Keratinocyte (primary cell): ENCODE measurements around the gene DELE1. TPM values are rescaled to one million over a fixed set of nuclear protein-coding genes. Genes with fewer than 3 reads are reported as not detected.

Experiments used
- DNase-seq: peaks from one replicate; pipeline ENCODE4 v3.0.0-alpha.2; 2011; ENCODE audit warnings: low read depth, missing footprints, low spot score
- FAIRE-seq: peaks from 2 replicates; lab custom pipeline; 2011; peaks lifted over from hg19 to GRCh38; lab: Jason Lieb, UNC
- H2AFZ ChIP-seq: 2 replicates; pipeline ENCODE4 v1.6.0; 2012; ENCODE audit warnings: low read length, control low read depth, inconsistent platforms; ENCODE audit not compliant: control insufficient read depth
- H3K27ac ChIP-seq: 2 replicates; pipeline ENCODE4 v1.5.1; 2011; ENCODE audit warnings: low read length; ENCODE audit not compliant: control insufficient read depth, insufficient read depth
- H3K27me3 ChIP-seq: 3 replicates; pipeline ENCODE4 v1.6.0; 2011; ENCODE audit warnings: low read length; ENCODE audit not compliant: control insufficient read depth, insufficient read depth; ENCODE audit errors: extremely low read depth
- H3K36me3 ChIP-seq, 2 experiments: 2 replicates in 1 of 2; 3 replicates in 1 of 2; pipeline ENCODE4 v1.5.1; 2011; ENCODE audit warnings: low read length in 2 of 2, mild to moderate bottlenecking in 1 of 2; ENCODE audit not compliant: control insufficient read depth in 2 of 2, insufficient read depth in 2 of 2; ENCODE audit errors: extremely low read depth in 1 of 2
- H3K4me1 ChIP-seq: 3 replicates; pipeline ENCODE4 v1.5.1; 2011; ENCODE audit warnings: low read length; ENCODE audit not compliant: control insufficient read depth, insufficient read depth; ENCODE audit errors: extremely low read depth
- H3K4me2 ChIP-seq: 3 replicates; pipeline ENCODE4 v1.6.0; 2011; ENCODE audit warnings: low read depth, low read length; ENCODE audit not compliant: control insufficient read depth, insufficient read depth; ENCODE audit errors: extremely low read depth
- H3K4me3 ChIP-seq, 3 experiments: fragments of 200-600 bp in 1 of 3; sonication (generic) in 1 of 3; 2 replicates in 2 of 3; 3 replicates in 1 of 3; pipeline ENCODE4 v1.5.1; 2011 to 2016; ENCODE audit warnings: low read length in 3 of 3, mild to moderate bottlenecking in 3 of 3, control low read depth in 2 of 3, inconsistent platforms in 1 of 3, low read depth in 1 of 3, mixed read lengths in 1 of 3, mixed run types in 1 of 3, moderate library complexity in 1 of 3; ENCODE audit not compliant: control insufficient read depth in 2 of 3, insufficient read depth in 2 of 3; ENCODE audit errors: extremely low read depth in 1 of 3
- H3K79me2 ChIP-seq: 2 replicates; pipeline ENCODE4 v1.6.0; 2012; ENCODE audit warnings: low read length; ENCODE audit not compliant: control insufficient read depth, insufficient read depth
- H3K9ac ChIP-seq: 3 replicates; pipeline ENCODE4 v1.6.0; 2011; ENCODE audit warnings: low read length; ENCODE audit not compliant: control insufficient read depth, insufficient read depth; ENCODE audit errors: extremely low read depth
- H3K9me1 ChIP-seq: 3 replicates; pipeline ENCODE4 v1.6.0; 2011; ENCODE audit warnings: low read length; ENCODE audit not compliant: control insufficient read depth, insufficient read depth; ENCODE audit errors: extremely low read depth
- H3K9me3 ChIP-seq: 2 replicates; pipeline ENCODE4 v1.5.1; 2012; ENCODE audit warnings: low read depth, low read length; ENCODE audit not compliant: control insufficient read depth
- H4K20me1 ChIP-seq: 3 replicates; pipeline ENCODE4 v1.6.0; 2011; ENCODE audit warnings: low read length; ENCODE audit not compliant: control insufficient read depth, insufficient read depth; ENCODE audit errors: extremely low read depth
- EZH2 ChIP-seq: IDR thresholded peaks from one replicate; pipeline ENCODE4 v1.6.1; 2012; ENCODE audit warnings: inconsistent platforms, mild to moderate bottlenecking, low read length, moderate library complexity
- dilution Hi-C: fragments of 300-500 bp; cut with MboI; formaldehyde crosslinking; loops from one replicate; pipeline ENCODE4 v1.7.0; 2020; ENCODE audit warnings: low sequenced_read_pairs; ENCODE audit not compliant: extremely low pct_ligation_motif_present
- polyA plus RNA-seq, 5 experiments: library from polyadenylated mRNA; depleted of rRNA in 3 of 5; stranded (reverse) in 3 of 5; stranded (forward) in 1 of 5; unstranded in 1 of 5; fragments of >200 nt; gene quantifications; 1 replicate in 1 of 5; 2 replicates in 3 of 5; 3 replicates in 1 of 5; pipeline versions ENCODE4 v1.2.1 to v1.2.3, GENCODE V29; 2011 to 2012; ENCODE audit warnings: missing spikeins in 2 of 5, low read depth in 1 of 5, low replicate concordance in 1 of 5
- TF ChIP-seq, protein P1 (sequence below), 3 experiments: IDR thresholded peaks in 1 of 3; conservative IDR thresholded peaks in 1 of 3; optimal IDR thresholded peaks in 1 of 3; 2 replicates in 2 of 3; 3 replicates in 1 of 3; pipeline versions ENCODE3 to v1.5.1; 2011; ENCODE audit warnings: low read length in 3 of 3, mild to moderate bottlenecking in 3 of 3, moderate library complexity in 2 of 3, control low read depth in 1 of 3, inconsistent platforms in 1 of 3; ENCODE audit not compliant: insufficient read depth in 2 of 3; ENCODE audit errors: extremely low read depth in 1 of 3

The DELE1 gene
- polyA plus RNA-seq, 1 donor (not counting 4 experiments of a cell fraction or from before 2014, with no cell fraction given) = 37.5 TPM

DNA sequence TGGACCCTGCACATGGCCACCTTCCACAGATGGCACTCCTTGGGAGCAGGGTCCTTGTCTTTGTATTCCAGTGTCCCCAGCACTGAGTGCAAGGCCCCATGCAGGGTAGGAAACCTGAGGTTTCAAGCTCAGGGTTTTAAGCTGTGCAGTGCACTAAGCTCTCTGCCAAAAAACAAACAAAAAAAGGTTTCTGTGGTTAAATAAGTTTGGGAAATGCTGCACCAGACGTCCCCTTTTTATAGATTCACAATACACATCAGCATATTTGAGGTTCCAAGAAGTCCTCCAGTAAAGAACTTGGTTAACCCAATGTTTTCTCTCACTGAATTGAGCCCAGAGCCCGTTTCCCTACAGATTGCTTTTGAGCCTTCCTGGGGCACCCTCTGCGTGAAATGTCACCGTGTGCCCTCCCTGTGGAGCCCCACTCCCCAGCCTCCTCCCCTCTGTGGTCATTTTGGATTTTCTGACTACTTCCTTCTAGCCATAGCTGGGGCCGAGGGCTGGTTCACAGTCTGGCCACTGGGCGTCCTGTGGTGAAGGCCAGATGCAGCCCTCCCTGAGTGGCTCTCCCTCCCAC lies 17.1 kb downstream of the DELE1 start:
- DNase-seq = no peak
- Histone ChIP-seq H3K36me3 (peaks cover 13 to 29% of the 10 kb centered on the region in 2 experiments), H3K4me2 (no peak overlapping the region), H3K9me3 (no peaks in the 10 kb centered on the region), H4K20me1 (no peaks in the 10 kb centered on the region), H3K27ac (no peak overlapping the region), H3K79me2 (no peaks in the 10 kb centered on the region), H3K9ac (no peak overlapping the region), H3K27me3 (no peaks in the 10 kb centered on the region), H3K4me3 (no peak overlapping the region), H3K4me1 (peaks cover 32% of the 10 kb centered on the region), H3K9me1 (peaks cover 3% of the 10 kb centered on the region), H2AFZ (no peak overlapping the region)
- dilution Hi-C loops = no loop called here
- TF ChIP-seq EZH2 = no peak
- TF ChIP-seq, protein P1, sequence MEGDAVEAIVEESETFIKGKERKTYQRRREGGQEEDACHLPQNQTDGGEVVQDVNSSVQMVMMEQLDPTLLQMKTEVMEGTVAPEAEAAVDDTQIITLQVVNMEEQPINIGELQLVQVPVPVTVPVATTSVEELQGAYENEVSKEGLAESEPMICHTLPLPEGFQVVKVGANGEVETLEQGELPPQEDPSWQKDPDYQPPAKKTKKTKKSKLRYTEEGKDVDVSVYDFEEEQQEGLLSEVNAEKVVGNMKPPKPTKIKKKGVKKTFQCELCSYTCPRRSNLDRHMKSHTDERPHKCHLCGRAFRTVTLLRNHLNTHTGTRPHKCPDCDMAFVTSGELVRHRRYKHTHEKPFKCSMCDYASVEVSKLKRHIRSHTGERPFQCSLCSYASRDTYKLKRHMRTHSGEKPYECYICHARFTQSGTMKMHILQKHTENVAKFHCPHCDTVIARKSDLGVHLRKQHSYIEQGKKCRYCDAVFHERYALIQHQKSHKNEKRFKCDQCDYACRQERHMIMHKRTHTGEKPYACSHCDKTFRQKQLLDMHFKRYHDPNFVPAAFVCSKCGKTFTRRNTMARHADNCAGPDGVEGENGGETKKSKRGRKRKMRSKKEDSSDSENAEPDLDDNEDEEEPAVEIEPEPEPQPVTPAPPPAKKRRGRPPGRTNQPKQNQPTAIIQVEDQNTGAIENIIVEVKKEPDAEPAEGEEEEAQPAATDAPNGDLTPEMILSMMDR (optimal IDR thresholded peaks at IDR 0.05 in 1 of 3, IDR thresholded peaks at IDR 0.05 in 1 of 3, conservative IDR thresholded peaks at IDR 0.05 in 1 of 3; ENCODE audit: extremely low read depth in 1 of 3, insufficient read depth in 2 of 3, low read length in 3 of 3) = no peak
- no peak for FAIRE-seq

DNA sequence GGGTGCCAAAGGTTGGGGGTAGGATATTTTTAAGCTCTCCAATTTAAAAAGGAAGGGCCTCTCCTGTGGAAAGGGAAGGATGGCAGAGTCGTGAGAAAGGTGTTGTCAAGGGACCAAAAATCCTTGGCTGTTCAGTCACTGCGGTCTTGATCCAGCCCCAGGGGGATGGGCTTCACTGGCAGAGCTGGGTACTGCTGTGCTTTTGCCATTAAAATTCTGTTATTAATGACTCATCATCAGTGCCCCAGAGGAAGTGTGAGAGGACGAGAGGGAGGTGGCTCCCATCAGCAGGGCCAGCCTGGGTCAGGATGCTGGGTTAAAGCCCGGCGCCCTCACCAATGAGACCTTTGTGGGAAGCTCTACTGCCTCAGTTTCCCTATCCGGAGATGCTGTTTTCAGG lies 17.6 kb downstream of the DELE1 start:
- H3K27ac ChIP-seq = no peak overlapping the region
- FAIRE-seq (peak; percentile 5), DNase-seq (no peak)
- no peaks in the 10 kb centered on the region for H4K20me1 ChIP-seq
- peaks cover 13 to 25% of the 10 kb centered on the region in 2 experiments for H3K36me3 ChIP-seq
- dilution Hi-C loops = no loop called here
- H3K79me2 ChIP-seq = no peaks in the 10 kb centered on the region
- no peak overlapping the region for H3K9ac ChIP-seq
- H2AFZ ChIP-seq = no peak overlapping the region
- no peak for TF ChIP-seq EZH2
- TF ChIP-seq, protein P1 (optimal IDR thresholded peaks at IDR 0.05 in 1 of 3, IDR thresholded peaks at IDR 0.05 in 1 of 3, conservative IDR thresholded peaks at IDR 0.05 in 1 of 3; ENCODE audit: extremely low read depth in 1 of 3, insufficient read depth in 2 of 3, low read length in 3 of 3) = no peak
- H3K9me3 ChIP-seq = no peaks in the 10 kb centered on the region
- H3K9me1 ChIP-seq = no peaks in the 10 kb centered on the region
- H3K4me3 ChIP-seq = no peak overlapping the region
- H3K4me2 ChIP-seq = no peak overlapping the region
- H3K4me1 ChIP-seq = peaks cover 29% of the 10 kb centered on the region
- H3K27me3 ChIP-seq = no peaks in the 10 kb centered on the region
